ENCODE measurements around the gene CSNK1G1. TPM values are rescaled to one million over a fixed set of nuclear protein-coding genes. Genes with fewer than 3 reads are reported as not detected.

CSNK1G1 gene
- total and polyA plus RNA-seq, 2 of the 4 experiments (the other 2 are of a cell fraction): 7.4 to 29.4 TPM

DNA sequence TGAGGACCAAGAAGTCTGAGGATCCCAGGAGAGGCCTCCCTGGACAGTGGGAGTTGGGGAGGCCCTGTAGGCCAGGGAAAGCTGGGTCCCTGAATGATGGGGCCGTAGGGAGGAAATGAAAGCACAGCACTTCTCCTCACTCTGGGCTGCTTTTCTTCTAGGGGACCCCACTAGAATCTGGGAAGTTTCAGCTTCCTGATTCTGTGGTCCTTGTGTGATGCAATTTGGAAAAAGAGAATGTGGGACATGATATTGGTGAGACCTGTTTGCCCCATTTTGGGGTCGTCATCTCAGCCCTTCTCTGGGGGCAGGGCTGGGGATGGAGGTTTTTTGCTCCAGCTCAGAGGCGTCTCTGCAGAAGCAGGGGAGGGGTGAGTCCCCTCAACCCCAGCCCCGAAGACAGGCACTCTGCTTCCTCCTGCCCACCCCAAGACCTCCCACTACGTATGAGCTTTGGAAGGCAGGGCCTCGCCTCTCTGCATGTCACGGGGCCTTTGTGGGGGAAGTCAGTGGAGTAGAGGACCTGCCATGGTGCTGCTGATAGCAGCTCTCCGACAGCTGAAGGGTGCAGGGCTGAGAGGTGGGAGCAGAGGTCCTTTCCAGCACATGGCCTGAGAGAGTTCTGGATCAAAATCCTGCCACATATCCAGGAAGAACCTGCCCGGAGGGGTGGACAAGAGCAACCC is 205.9 kb downstream of the CSNK1G1 start:
- POLR2A ChIA-PET (ENCODE audit: unreplicated experiment): interaction anchor here (0.5 kb wide), 1 partner anchor 1066 kb away, joined by 3 read pairs; no protein-coding TSS in a partner anchor
- Histone ChIP-seq H3K79me1 (ENCODE audit: low read depth in 1 of 2, low read length in 2 of 2) (no peaks in the 10 kb centered on the region), H3K14ac (replicated peaks; ENCODE audit: low read depth, low read length) (no peak overlapping the region), H2BK15ac (ENCODE audit: low read depth, low read length) (no peak overlapping the region), H3K9ac (ENCODE audit: low read depth, low read length) (no peak overlapping the region), H2AK5ac (ENCODE audit: low read depth, low read length) (no peak overlapping the region), H3K23ac (ENCODE audit: low read depth, low read length) (no peak overlapping the region), H3K36me3 (ENCODE audit: control insufficient read depth, insufficient read depth, low read length) (peaks cover 6% of the 10 kb centered on the region), H4K91ac (ENCODE audit: insufficient read depth, low read depth, low read length) (no peak overlapping the region), H3K56ac (ENCODE audit: extremely low read depth, insufficient read depth, low read length) (no peak overlapping the region), H2BK120ac (ENCODE audit: low read depth, low read length) (no peak overlapping the region), H3K4ac (ENCODE audit: low read depth, low read length) (no peak overlapping the region), H3K18ac (ENCODE audit: low read depth, low read length) (no peak overlapping the region), H3K9me1 (ENCODE audit: insufficient read depth, low read length) (peaks cover 6% of the 10 kb centered on the region; the same call in 1 of the 2 replicates), H3K4me2 (ENCODE audit: low read depth, low read length) (no peak overlapping the region), H3K27ac (ENCODE audit: insufficient read depth, low read length) (no peak overlapping the region), H2BK20ac (ENCODE audit: low read depth, low read length) (no peak overlapping the region), H2AK9ac (replicated peaks; ENCODE audit: low read depth, low read length, poor library complexity) (no peak overlapping the region), H4K5ac (ENCODE audit: low read depth, low read length) (no peak overlapping the region), H4K20me1 (ENCODE audit: insufficient read depth, low read length) (peaks cover 11% of the 10 kb centered on the region), H3K27me3 (ENCODE audit: control insufficient read depth, insufficient read depth, low read length) (peaks cover 15% of the 10 kb centered on the region), H2BK5ac (ENCODE audit: low read depth, low read length, poor library complexity, severe bottlenecking) (no peak overlapping the region), H3K9me3 (ENCODE audit: control insufficient read depth, insufficient read depth, low read length) (no peaks in the 10 kb centered on the region), H4K8ac (ENCODE audit: low read depth in 2 of 2, low read length in 2 of 2) (no peak overlapping the region), H2AFZ (replicated peaks; ENCODE audit: low read length, poor library complexity) (no peak overlapping the region), H3K4me1 (ENCODE audit: control insufficient read depth, insufficient read depth, low read length) (peaks cover 2% of the 10 kb centered on the region; the same call in 1 of the 2 replicates), H3K4me3 (ENCODE audit: insufficient read depth, low read depth, low read length) (no peak overlapping the region)
- BruUV-seq (replicated peaks): no TSS peak
- CTCF ChIA-PET: interaction anchor here (0.6 kb wide), 1 partner anchor 1347 kb away, joined by 4 read pairs; no protein-coding TSS in a partner anchor
- no CpG with 5 or more reads among the region's 9 CpGs for WGBS, 2 experiments (ENCODE audit: extremely low coverage in 2 of 2, insufficient read length in 1 of 2)
- intact Hi-C loops (cut with micrococcal nuclease): loop anchor here (5.0 kb wide), 1 partner anchor 38 kb away; no protein-coding TSS in a partner anchor
- dilution Hi-C loops (cut with HindIII; ENCODE audit: low sequenced_read_pairs, unreplicated experiment): no loop called here
- TF ChIP-seq RCOR1 (IDR thresholded peaks at IDR 0.05; ENCODE audit: insufficient replicate concordance, low read length) (no peak), NFE2L2 (IDR thresholded peaks at IDR 0.05; ENCODE audit: low read depth, low read length) (no peak), BHLHE40 (IDR thresholded peaks at IDR 0.05; ENCODE audit: low read depth, low read length) (no peak), MAFK (IDR thresholded peaks at IDR 0.05; ENCODE audit: low read depth, low read length) (no peak), CEBPB (IDR thresholded peaks at IDR 0.05; ENCODE audit: low read depth, low read length) (no peak), POLR2A (IDR thresholded peaks at IDR 0.05; ENCODE audit: low read depth, low read length) (no peak)
- ATAC-seq (ENCODE audit: low read depth) (no peak), DNase-seq (no peak)
- in situ Hi-C loops (cut with MboI; ENCODE audit: low sequenced_read_pairs): no loop called here
